Measurements from ENCODE around the gene OR2A14. TPM values are rescaled to one million over a fixed set of nuclear protein-coding genes. Genes with fewer than 3 reads are reported as not detected.

OR2A14 gene
- total RNA-seq, 1 experiment from 2014 or later, result not detected

- DNase-seq, result no peak
- Histone ChIP-seq H3K18ac (ENCODE audit: insufficient read length, low read depth, low read length) (no peak overlapping the region), H3K9ac (ENCODE audit: extremely low read depth, insufficient read length, low read length) (no peak overlapping the region), H3T11ph (ENCODE audit: low read length) (no peak overlapping the region), H3K27me3 (ENCODE audit: insufficient read depth, low read length) (no peaks in the 10 kb centered on the region), H4K91ac (ENCODE audit: insufficient read length, low read depth, low read length) (no peak overlapping the region), H2BK15ac (ENCODE audit: low read depth, low read length) (no peak overlapping the region), H2AFZ (ENCODE audit: low read length) (no peak overlapping the region), H4K5ac (ENCODE audit: insufficient read length, low read depth, low read length) (no peak overlapping the region), H4K8ac (replicated peaks; ENCODE audit: insufficient read length, low read depth, low read length) (no peak overlapping the region), H2BK20ac (ENCODE audit: low read depth, low read length, poor library complexity, severe bottlenecking) (no peak overlapping the region), H3K79me2 (ENCODE audit: insufficient read depth, low read length) (no peaks in the 10 kb centered on the region), H3K56ac (ENCODE audit: insufficient read length, low read depth, low read length) (no peak overlapping the region), H3K79me1 (ENCODE audit: insufficient read depth, low read depth, low read length, poor library complexity, severe bottlenecking) (no peaks in the 10 kb centered on the region), H4K20me1 (ENCODE audit: control insufficient read depth, insufficient read depth, insufficient read length) (no peaks in the 10 kb centered on the region), H3K14ac (ENCODE audit: insufficient read depth, low read length) (no peak overlapping the region), H2BK120ac (ENCODE audit: low read depth, low read length, poor library complexity, severe bottlenecking) (no peak overlapping the region), H3K23me2 (ENCODE audit: insufficient read length, low read depth, low read length, poor library complexity, severe bottlenecking) (no peaks in the 10 kb centered on the region), H2BK5ac (ENCODE audit: insufficient read length, low read length) (no peak overlapping the region), H3K23ac (ENCODE audit: insufficient read length, low read depth, low read length) (no peak overlapping the region), H3K4me2 (ENCODE audit: insufficient read depth, insufficient read length, low read length) (no peak overlapping the region), H3K4me1 (ENCODE audit: insufficient read depth, low read length) (no peaks in the 10 kb centered on the region), H3K4ac (ENCODE audit: low read depth, low read length) (no peak overlapping the region), H3K9me3 (ENCODE audit: control insufficient read depth, low read depth, low read length) (no peaks in the 10 kb centered on the region), H3K27ac (ENCODE audit: insufficient read length, low read depth, low read length) (no peak overlapping the region), H2AK5ac (ENCODE audit: insufficient read length, low read length) (no peak overlapping the region), H2BK12ac (ENCODE audit: insufficient read length, low read depth, low read length) (no peak overlapping the region)
- TF ChIP-seq CTCF (conservative IDR thresholded peaks at IDR 0.05), result no peak
- WGBS (ENCODE audit: extremely low coverage, insufficient read length, low lambda C conversion rate), result no CpG with 5 or more reads among the region's 2 CpGs
- Mint-ChIP-seq H3K4me3 (no peak overlapping the region), H3K27ac (no peak overlapping the region), H3K4me1 (no peaks in the 10 kb centered on the region), H3K27me3 (ENCODE audit: low read depth) (peaks cover 1% of the 10 kb centered on the region; the same call in 1 of the 2 replicates), H3K36me3 (ENCODE audit: insufficient read depth in 1 of 3, low read depth in 3 of 3) (peaks cover 4 to 33% (median 14%) of the 10 kb centered on the region in 3 experiments; a peak in 6 of 7 replicates), H3K9me3 (peaks cover 28 to 36% of the 10 kb centered on the region in 2 experiments)
These were observed 25.4 kb downstream of the OR2A14 start for GRCh38 chr7:144148224-144148827.

All from H9 (cell line).